ENCODE results near the gene RASAL1.

The RASAL1 gene, protein sequence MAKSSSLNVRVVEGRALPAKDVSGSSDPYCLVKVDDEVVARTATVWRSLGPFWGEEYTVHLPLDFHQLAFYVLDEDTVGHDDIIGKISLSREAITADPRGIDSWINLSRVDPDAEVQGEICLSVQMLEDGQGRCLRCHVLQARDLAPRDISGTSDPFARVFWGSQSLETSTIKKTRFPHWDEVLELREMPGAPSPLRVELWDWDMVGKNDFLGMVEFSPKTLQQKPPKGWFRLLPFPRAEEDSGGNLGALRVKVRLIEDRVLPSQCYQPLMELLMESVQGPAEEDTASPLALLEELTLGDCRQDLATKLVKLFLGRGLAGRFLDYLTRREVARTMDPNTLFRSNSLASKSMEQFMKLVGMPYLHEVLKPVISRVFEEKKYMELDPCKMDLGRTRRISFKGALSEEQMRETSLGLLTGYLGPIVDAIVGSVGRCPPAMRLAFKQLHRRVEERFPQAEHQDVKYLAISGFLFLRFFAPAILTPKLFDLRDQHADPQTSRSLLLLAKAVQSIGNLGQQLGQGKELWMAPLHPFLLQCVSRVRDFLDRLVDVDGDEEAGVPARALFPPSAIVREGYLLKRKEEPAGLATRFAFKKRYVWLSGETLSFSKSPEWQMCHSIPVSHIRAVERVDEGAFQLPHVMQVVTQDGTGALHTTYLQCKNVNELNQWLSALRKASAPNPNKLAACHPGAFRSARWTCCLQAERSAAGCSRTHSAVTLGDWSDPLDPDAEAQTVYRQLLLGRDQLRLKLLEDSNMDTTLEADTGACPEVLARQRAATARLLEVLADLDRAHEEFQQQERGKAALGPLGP

DNA sequence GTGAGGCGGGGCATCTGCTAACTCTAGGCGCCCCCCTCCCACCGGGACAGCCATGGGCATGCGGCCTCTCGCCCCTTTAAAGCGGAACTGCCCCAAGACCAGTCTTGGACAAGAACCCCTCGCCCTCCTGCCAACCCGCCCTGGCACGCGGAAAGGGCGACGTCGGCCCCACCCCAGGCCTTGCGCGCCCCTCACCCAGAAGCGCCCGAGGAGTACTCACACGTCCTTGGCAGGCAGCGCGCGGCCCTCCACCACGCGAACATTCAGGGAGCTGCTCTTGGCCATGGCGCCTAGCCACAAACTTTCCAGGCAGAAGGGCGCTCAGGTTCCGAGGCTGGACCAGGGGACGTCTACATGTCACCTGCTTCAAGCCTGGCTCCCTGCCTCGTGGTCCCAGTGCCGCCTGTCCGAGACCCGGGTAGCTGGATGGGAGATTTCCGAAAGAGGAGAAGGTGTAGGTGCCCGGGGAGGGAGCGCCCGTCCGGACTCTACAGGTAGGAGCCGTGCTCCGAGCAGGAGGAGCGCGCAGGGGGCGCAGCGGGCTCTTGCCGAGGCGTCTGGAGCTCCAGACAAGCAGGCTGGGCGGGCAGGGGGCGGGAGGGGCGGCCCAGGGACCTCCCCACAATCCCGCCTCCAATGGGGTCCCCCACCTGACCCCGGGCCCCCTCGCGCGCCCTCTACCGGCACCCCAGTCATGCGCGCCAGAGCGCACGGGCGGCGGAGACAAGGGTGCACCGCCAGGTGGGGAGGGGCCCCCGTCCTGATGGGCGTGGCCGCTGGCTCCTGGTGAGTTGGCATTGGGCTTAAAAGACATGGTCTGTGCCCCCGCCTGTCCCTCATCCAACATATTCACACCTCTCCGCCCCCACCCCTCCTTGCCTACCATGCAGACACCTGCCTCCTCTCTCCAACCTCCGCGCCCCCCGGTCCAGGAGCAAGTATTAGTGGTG is at the start of gene RASAL1:
Gene RASAL1, minus strand, starts transcription at position 584 of the 950 bp plus-strand sequence. Its CDS starts 299 bp downstream, at position 285.
- peaks cover 36% of the 10 kb centered on the region for H3K27me3 ChIP-seq (replicated peaks; ENCODE audit: control insufficient read depth, insufficient read depth, low read length)

DNA sequence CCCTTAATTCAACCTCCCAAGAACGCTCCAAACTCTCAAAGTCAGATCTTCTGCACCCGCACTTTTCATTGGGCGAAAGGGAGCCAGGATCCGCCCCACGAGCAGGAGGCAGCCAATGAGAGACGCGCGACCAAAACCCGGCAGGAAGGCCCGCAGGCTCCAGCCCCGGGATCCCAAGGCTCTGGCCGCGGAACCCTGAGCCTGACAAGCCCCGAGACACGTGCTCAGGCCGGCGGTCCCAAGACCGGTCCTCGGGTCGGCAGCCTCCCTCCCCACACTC is 49.3 kb upstream of the RASAL1 start:
- Histone ChIP-seq H3K36me3 (ENCODE audit: control insufficient read depth, insufficient read depth, low read length, severe bottlenecking) (peaks cover 8% of the 10 kb centered on the region), H3K4me3 (ENCODE audit: low read length) (peak overlapping the region; percentile 96), H3K4me1 (ENCODE audit: control insufficient read depth, insufficient read depth, low read length) (peaks cover 16% of the 10 kb centered on the region), H3K9ac (ENCODE audit: low read length) (peak overlapping the region; percentile 99), H3K9me3 (ENCODE audit: control insufficient read depth, low read length) (no peaks in the 10 kb centered on the region), H3K27me3 (replicated peaks; ENCODE audit: control insufficient read depth, insufficient read depth, low read length) (no peaks in the 10 kb centered on the region)
- DNase-seq (ENCODE audit: low read depth) = peak; percentile 96

More for the DNA sequence above, at the start of gene RASAL1:
- Histone ChIP-seq H3K4me1 (ENCODE audit: control insufficient read depth, insufficient read depth, low read length) (no peaks in the 10 kb centered on the region), H3K9ac (ENCODE audit: low read length) (no peak within 1 kb of the TSS), H3K36me3 (ENCODE audit: control insufficient read depth, insufficient read depth, low read length, severe bottlenecking) (no peaks in the 10 kb centered on the region), H3K4me3 (ENCODE audit: low read length) (no peak within 1 kb of the TSS), H3K9me3 (ENCODE audit: control insufficient read depth, low read length) (no peaks in the 10 kb centered on the region)
- no peak for DNase-seq (ENCODE audit: low read depth)

DNA sequence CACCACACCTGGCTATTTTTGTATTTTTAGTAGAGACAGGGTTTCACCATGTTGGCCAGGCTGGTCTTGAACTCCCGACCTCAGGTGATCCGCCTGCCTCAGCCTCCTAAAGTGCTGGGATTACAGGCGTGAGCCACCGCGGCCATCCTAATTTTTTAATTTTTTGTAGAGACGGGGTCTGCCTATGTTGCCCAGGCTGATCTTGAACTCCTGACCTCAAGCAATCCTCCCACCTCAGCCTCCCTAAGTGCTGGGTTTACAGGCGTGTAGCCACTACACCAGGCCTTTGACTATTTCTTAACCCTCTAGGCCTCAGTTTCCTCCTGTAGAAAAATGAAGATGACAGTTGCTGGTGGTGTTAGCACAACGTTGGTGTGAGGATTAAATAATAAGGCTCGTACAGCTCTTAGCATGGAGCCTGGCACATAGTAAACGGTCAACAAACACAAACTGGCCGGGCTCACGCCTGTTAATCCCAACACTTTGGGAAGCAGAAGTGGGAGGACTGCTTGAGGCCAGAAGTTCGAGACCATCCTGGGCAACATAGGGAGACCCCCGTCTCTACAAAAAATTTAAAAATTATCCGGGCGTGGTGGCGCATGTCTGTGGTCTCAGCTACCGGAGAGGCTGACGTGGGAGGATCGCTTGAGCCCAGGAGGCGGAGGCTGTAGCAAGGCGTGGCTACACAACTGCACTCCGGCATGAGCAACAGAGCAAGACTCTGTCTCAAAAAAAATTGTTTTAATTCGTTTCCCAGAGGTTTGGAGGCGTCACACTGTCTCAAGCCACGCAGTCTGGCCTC is 48.7 kb upstream of the RASAL1 start:
- H3K4me1 ChIP-seq (ENCODE audit: control insufficient read depth, insufficient read depth, low read length) = peaks cover 16% of the 10 kb centered on the region
- peak overlapping the region; percentile 99 for H3K9ac ChIP-seq (ENCODE audit: low read length)
- H3K4me3 ChIP-seq (ENCODE audit: low read length) = peak overlapping the region; percentile 96
- H3K27me3 ChIP-seq (replicated peaks; ENCODE audit: control insufficient read depth, insufficient read depth, low read length) = no peaks in the 10 kb centered on the region
- DNase-seq (ENCODE audit: low read depth) = no peak
- peaks cover 13% of the 10 kb centered on the region for H3K36me3 ChIP-seq (ENCODE audit: control insufficient read depth, insufficient read depth, low read length, severe bottlenecking)
- H3K9me3 ChIP-seq (ENCODE audit: control insufficient read depth, low read length) = no peaks in the 10 kb centered on the region

DNA sequence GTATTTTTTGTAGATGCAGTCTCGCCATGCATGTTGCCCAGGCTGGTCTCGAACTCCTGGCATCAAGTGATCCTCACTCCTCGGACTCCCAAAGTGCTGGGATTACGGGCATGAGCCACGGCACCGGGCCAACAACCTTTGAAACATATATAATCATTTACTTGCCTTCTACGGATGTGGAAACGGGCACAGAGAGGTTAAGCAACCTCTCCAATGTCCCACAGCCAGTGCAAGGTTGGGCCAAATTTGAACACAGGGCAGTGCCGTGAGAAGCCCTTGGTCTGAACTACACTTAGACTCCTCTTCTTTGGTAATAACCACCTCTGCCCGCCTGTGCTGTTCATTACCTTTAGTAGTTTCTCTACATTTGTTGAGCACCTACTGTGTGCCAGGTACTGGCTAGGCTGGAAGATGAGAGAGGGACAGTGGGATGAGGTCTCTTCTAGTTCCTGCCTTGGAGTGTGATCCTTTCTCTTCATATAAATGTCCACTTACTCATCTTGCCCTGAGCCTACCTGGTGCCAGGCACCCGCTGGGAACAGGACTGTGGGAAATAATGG is 47.5 kb upstream of the RASAL1 start:
- no peak overlapping the region for H3K9ac ChIP-seq (ENCODE audit: low read length)
- H3K9me3 ChIP-seq (ENCODE audit: control insufficient read depth, low read length) = no peaks in the 10 kb centered on the region
- H3K4me1 ChIP-seq (ENCODE audit: control insufficient read depth, insufficient read depth, low read length) = peaks cover 16% of the 10 kb centered on the region
- H3K27me3 ChIP-seq (replicated peaks; ENCODE audit: control insufficient read depth, insufficient read depth, low read length) = no peaks in the 10 kb centered on the region
- no peak for DNase-seq (ENCODE audit: low read depth)
- H3K36me3 ChIP-seq (ENCODE audit: control insufficient read depth, insufficient read depth, low read length, severe bottlenecking) = peaks cover 25% of the 10 kb centered on the region
- H3K4me3 ChIP-seq (ENCODE audit: low read length) = no peak overlapping the region

DNA sequence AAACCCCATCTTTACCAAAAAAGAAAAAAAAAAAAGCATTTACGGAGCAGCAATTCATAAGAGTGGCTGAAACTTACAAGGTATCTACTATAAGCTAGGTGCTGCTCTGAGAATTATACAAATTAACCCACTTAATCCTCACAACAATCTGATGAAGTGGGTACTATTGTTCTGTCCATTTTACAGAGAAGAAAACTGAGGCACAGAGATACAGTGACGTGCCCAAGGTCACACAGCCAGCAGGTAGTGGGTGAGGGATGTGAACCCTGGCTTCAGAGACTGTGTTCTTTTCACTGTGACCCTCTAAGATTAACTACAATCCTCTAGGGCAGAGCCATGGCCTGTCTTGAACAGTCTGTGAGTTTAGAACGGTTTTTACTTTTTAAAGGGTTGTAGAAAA is 46.4 kb upstream of the RASAL1 start:
- H3K9me3 ChIP-seq (ENCODE audit: control insufficient read depth, low read length) = peaks cover 6% of the 10 kb centered on the region
- no peak overlapping the region for H3K9ac ChIP-seq (ENCODE audit: low read length)
- no peak overlapping the region for H3K4me3 ChIP-seq (ENCODE audit: low read length)
- peaks cover 37% of the 10 kb centered on the region for H3K36me3 ChIP-seq (ENCODE audit: control insufficient read depth, insufficient read depth, low read length, severe bottlenecking)
- H3K27me3 ChIP-seq (replicated peaks; ENCODE audit: control insufficient read depth, insufficient read depth, low read length) = no peaks in the 10 kb centered on the region
- peaks cover 16% of the 10 kb centered on the region for H3K4me1 ChIP-seq (ENCODE audit: control insufficient read depth, insufficient read depth, low read length)
- DNase-seq (ENCODE audit: low read depth) = no peak

DNA sequence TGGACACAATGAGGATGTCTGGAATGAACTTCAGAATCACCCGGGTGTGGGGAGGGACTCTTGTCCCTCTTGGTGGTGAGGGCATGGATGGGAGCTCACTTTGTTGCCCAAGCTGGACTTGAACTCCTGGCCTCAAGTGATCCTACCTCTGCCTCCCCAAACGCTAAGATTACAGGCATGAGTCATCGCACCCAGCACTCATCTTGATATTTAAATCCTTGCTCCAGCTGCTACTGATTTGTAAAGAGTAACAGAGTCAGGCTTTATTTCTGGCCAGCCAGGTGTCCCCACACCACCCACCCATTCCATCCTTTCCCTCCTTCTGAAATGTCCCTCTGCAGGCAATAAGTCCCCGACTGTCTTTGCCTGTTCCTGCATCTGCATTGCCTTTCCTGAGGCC is 44.8 kb upstream of the RASAL1 start:
- Histone ChIP-seq H3K9me3 (ENCODE audit: control insufficient read depth, low read length) (peaks cover 8% of the 10 kb centered on the region), H3K4me3 (ENCODE audit: low read length) (no peak overlapping the region), H3K9ac (ENCODE audit: low read length) (no peak overlapping the region), H3K27me3 (replicated peaks; ENCODE audit: control insufficient read depth, insufficient read depth, low read length) (no peaks in the 10 kb centered on the region), H3K36me3 (ENCODE audit: control insufficient read depth, insufficient read depth, low read length, severe bottlenecking) (peaks cover 48% of the 10 kb centered on the region), H3K4me1 (ENCODE audit: control insufficient read depth, insufficient read depth, low read length) (peaks cover 6% of the 10 kb centered on the region)
- no peak for DNase-seq (ENCODE audit: low read depth)

DNA sequence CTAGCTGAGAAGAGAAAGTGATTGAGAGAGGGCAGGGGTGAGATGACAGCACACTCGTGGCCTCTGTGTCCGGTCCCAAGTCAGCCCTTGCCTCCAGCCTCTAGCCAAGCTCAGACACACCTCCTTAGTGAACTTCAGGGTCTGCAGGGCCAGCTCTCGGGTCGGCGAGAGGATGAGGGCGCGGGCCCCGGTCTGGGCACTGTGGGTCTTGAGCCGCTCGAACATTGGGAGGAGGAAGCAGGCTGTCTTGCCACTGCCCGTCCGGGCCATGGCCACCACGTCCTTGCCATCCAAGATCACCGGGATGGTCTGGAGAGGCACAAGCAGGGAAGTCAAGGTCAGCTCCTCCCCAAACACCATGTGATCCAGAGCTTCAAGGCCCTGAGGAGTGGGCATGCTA is 43.5 kb upstream of the RASAL1 start:
- no peak for DNase-seq (ENCODE audit: low read depth)
- H3K9me3 ChIP-seq (ENCODE audit: control insufficient read depth, low read length) = peaks cover 8% of the 10 kb centered on the region
- H3K4me1 ChIP-seq (ENCODE audit: control insufficient read depth, insufficient read depth, low read length) = peaks cover 5% of the 10 kb centered on the region
- peaks cover 55% of the 10 kb centered on the region for H3K36me3 ChIP-seq (ENCODE audit: control insufficient read depth, insufficient read depth, low read length, severe bottlenecking)
- no peak overlapping the region for H3K9ac ChIP-seq (ENCODE audit: low read length)
- no peaks in the 10 kb centered on the region for H3K27me3 ChIP-seq (replicated peaks; ENCODE audit: control insufficient read depth, insufficient read depth, low read length)
- H3K4me3 ChIP-seq (ENCODE audit: low read length) = no peak overlapping the region

DNA sequence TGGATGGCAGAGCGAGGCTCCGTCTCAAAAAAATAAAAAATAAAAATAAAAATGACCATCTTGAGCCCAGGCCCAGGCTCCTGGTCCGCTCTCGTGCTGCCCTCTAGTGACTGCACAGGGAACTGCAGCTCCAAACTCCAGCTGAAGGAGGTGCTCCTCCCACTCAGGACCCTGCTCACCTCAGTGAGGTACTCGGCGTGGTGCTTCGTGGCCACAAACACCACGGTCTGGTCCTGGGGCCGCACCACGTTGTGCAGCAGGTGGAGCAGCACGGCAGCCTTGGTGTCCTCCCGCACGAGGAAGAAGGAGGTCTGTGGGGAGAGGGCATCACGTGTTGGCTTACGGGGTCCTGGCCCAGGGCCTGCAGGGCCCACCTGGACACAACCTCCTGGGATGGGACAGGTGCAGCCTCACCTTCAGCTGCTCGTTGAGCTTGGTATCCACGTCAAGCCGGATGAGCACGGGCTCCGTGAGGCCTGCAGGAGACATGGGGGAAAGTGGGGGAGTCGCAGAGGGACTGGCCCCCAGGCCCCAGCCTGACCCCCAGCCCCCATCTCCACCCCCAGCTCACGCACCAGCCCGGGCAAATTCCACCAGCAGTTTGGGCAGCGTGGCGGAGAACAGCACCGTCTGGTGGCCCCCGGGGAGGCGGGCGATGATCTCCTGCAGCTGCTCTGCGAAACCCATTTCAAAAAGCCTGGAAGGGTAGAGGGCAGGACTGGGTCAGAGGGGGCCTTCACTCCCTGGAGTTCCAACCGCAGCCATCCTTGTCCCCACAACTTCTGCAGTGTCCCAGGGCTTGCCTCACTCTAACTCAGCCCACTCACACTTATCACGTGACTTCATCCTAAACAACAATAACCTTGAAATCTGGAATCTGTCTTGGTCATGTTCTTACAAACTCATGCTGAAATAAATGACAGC is 39.2 kb upstream of the RASAL1 start:
- peak; percentile 89 for DNase-seq (ENCODE audit: low read depth)
- no peak overlapping the region for H3K4me3 ChIP-seq (ENCODE audit: low read length)
- no peak overlapping the region for H3K9ac ChIP-seq (ENCODE audit: low read length)
- H3K9me3 ChIP-seq (ENCODE audit: control insufficient read depth, low read length) = peaks cover 8% of the 10 kb centered on the region
- H3K36me3 ChIP-seq (ENCODE audit: control insufficient read depth, insufficient read depth, low read length, severe bottlenecking) = peaks cover 89% of the 10 kb centered on the region
- no peaks in the 10 kb centered on the region for H3K27me3 ChIP-seq (replicated peaks; ENCODE audit: control insufficient read depth, insufficient read depth, low read length)
- peaks cover 3% of the 10 kb centered on the region for H3K4me1 ChIP-seq (ENCODE audit: control insufficient read depth, insufficient read depth, low read length)

DNA sequence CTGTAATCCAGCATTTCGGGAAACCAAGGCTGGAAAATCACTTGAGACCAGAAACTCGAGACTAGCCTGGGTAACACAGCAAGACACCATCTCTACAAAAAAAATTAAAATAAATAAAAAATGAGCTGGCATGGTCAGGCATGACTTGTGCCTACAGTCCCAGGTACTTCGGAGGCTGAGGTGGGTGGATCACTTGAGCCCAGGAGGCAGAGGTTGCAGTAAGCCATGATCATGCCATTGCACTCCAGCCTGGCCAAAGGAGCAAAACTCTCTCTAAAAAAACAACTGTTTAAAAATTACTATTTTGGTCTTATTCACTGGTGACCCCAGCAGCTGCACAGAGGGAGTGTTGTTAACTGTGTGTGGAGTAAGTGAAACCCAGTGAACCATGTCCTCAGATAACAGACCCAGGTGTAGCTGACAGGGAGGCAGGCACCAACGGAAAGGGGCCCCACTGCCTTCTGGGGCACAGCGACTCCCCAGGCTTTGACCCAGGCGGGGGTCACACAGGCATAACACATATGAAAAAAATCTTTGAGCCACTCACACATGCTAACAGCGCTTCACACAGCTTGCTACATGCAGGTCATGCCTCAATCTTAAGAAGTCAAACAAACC is 37.6 kb upstream of the RASAL1 start:
- Histone ChIP-seq H3K27me3 (replicated peaks; ENCODE audit: control insufficient read depth, insufficient read depth, low read length) (no peaks in the 10 kb centered on the region), H3K9ac (ENCODE audit: low read length) (no peak overlapping the region), H3K4me1 (ENCODE audit: control insufficient read depth, insufficient read depth, low read length) (peaks cover 3% of the 10 kb centered on the region), H3K9me3 (ENCODE audit: control insufficient read depth, low read length) (peaks cover 8% of the 10 kb centered on the region), H3K4me3 (ENCODE audit: low read length) (no peak overlapping the region), H3K36me3 (ENCODE audit: control insufficient read depth, insufficient read depth, low read length, severe bottlenecking) (peaks cover 89% of the 10 kb centered on the region)
- DNase-seq (ENCODE audit: low read depth) = no peak

All from adipocyte (in vitro differentiated cells).